Measurements from ENCODE around the gene CDC34. TPM values are rescaled to one million over a fixed set of nuclear protein-coding genes. Genes with fewer than 3 reads are reported as not detected.

The CDC34 gene
- total and polyA plus RNA-seq, 9 of the 15 experiments (the other 6 are each of a cell fraction or from before 2014, with no cell fraction given), result 0.80 to 203 (median 65.5) TPM

- TF ChIP-seq CHD7 (IDR thresholded peaks at IDR 0.05; ENCODE audit: low read depth, low read length), result no peak
- TF ChIP-seq HDAC2 (IDR thresholded peaks at IDR 0.05), result peak; percentile 76; the same call in 1 of the 2 replicates
- peak; percentile 85 for TF ChIP-seq GATAD2B (IDR thresholded peaks at IDR 0.05; ENCODE audit: borderline replicate concordance)
- peak in 1 of 2 experiments; percentile 74; a peak in 2 of 4 replicates for TF ChIP-seq KDM1A (IDR thresholded peaks at IDR 0.05)
- TF ChIP-seq ZNF76 (CRISPR knock-in tag; IDR thresholded peaks at IDR 0.05; ENCODE audit: borderline replicate concordance), result no peak
- TF ChIP-seq BCLAF1 (IDR thresholded peaks at IDR 0.05; ENCODE audit: borderline replicate concordance in 1 of 2, control insufficient read depth in 1 of 2, low read depth in 2 of 2, low read length in 1 of 2), result no peak
- TF ChIP-seq BHLHE40 (IDR thresholded peaks at IDR 0.05; ENCODE audit: low read length), result peak; percentile 10; the same call in 1 of the 2 replicates
Observed at GRCh38 chr19:506404-507285, 24.9 kb upstream of the CDC34 start (continued).

Data from K562 (cell line).